H9 (cell line): ENCODE measurements around the gene CCDC157. TPM values are rescaled to one million over a fixed set of nuclear protein-coding genes. Genes with fewer than 3 reads are reported as not detected.

Source experiments
- DNase-seq: peaks from one replicate; pipeline ENCODE4 v3.0.0-alpha.2; 2017
- H2AFZ ChIP-seq: one replicate; pipeline ENCODE4 v1.6.1; 2013; ENCODE audit warnings: mild to moderate bottlenecking, low read length, control low read depth, moderate library complexity
- H2AK5ac ChIP-seq: 2 replicates; pipeline ENCODE4 v1.6.1; 2013; ENCODE audit warnings: low read length, control low read depth, mixed read lengths; ENCODE audit not compliant: insufficient read length
- H2BK120ac ChIP-seq: one replicate; pipeline ENCODE4 v1.6.1; 2013; ENCODE audit warnings: low read depth, mild to moderate bottlenecking, low read length, control low read depth, inconsistent platforms; ENCODE audit not compliant: poor library complexity, severe bottlenecking
- H2BK12ac ChIP-seq: 2 replicates; pipeline ENCODE4 v1.6.1; 2013; ENCODE audit warnings: low read length, control low read depth, mixed read lengths, low read depth; ENCODE audit not compliant: insufficient read length
- H2BK15ac ChIP-seq: 2 replicates; pipeline ENCODE4 v1.6.1; 2013; ENCODE audit warnings: low read depth, low read length, control low read depth
- H2BK20ac ChIP-seq: one replicate; pipeline ENCODE4 v1.6.1; 2013; ENCODE audit warnings: low read depth, mild to moderate bottlenecking, low read length, control low read depth, inconsistent platforms; ENCODE audit not compliant: poor library complexity, severe bottlenecking
- H2BK5ac ChIP-seq: 2 replicates; pipeline ENCODE4 v1.6.1; 2013; ENCODE audit warnings: low read length, control low read depth, mixed read lengths; ENCODE audit not compliant: insufficient read length
- H3K14ac ChIP-seq: 2 replicates; pipeline ENCODE4 v1.6.1; 2013; ENCODE audit warnings: low read length, control low read depth; ENCODE audit not compliant: insufficient read depth
- H3K18ac ChIP-seq: 2 replicates; pipeline ENCODE4 v1.6.1; 2013; ENCODE audit warnings: low read depth, mild to moderate bottlenecking, mixed read lengths, low read length, control low read depth; ENCODE audit not compliant: insufficient read length
- H3K23ac ChIP-seq: 2 replicates; pipeline ENCODE4 v1.6.1; 2013; ENCODE audit warnings: low read length, control low read depth, mixed read lengths, low read depth; ENCODE audit not compliant: insufficient read length
- H3K23me2 ChIP-seq: 2 replicates; pipeline ENCODE4 v1.6.1; 2013; ENCODE audit warnings: low read depth, mild to moderate bottlenecking, mixed read lengths, low read length, control low read depth; ENCODE audit not compliant: insufficient read length, poor library complexity, severe bottlenecking
- H3K27ac ChIP-seq: 2 replicates; pipeline ENCODE4 v1.5.1; 2013; ENCODE audit warnings: low read length, control low read depth, mixed read lengths, low read depth; ENCODE audit not compliant: insufficient read length
- H3K27me3 ChIP-seq: 2 replicates; pipeline ENCODE4 v1.6.1; 2013; ENCODE audit warnings: low read length, control low read depth, inconsistent platforms; ENCODE audit not compliant: insufficient read depth
- H3K4ac ChIP-seq: 2 replicates; pipeline ENCODE4 v1.6.1; 2013; ENCODE audit warnings: low read depth, mild to moderate bottlenecking, control low read depth, inconsistent platforms, low read length, moderate library complexity
- H3K4me1 ChIP-seq: 2 replicates; pipeline ENCODE4 v1.6.1; 2013; ENCODE audit warnings: low read length, control low read depth, inconsistent platforms; ENCODE audit not compliant: insufficient read depth
- H3K4me2 ChIP-seq: 2 replicates; pipeline ENCODE4 v1.6.1; 2013; ENCODE audit warnings: low read length, control low read depth, mixed read lengths; ENCODE audit not compliant: insufficient read length, insufficient read depth
- H3K56ac ChIP-seq: 2 replicates; pipeline ENCODE4 v1.6.1; 2013; ENCODE audit warnings: low read depth, mild to moderate bottlenecking, mixed read lengths, low read length, control low read depth; ENCODE audit not compliant: insufficient read length
- H3K79me1 ChIP-seq: 2 replicates; pipeline ENCODE4 v1.6.1; 2013; ENCODE audit warnings: low read depth, mild to moderate bottlenecking, moderate library complexity, low read length, control low read depth, inconsistent platforms; ENCODE audit not compliant: insufficient read depth, poor library complexity, severe bottlenecking
- H3K79me2 ChIP-seq: 2 replicates; pipeline ENCODE4 v1.6.1; 2013; ENCODE audit warnings: low read length, control low read depth, inconsistent platforms; ENCODE audit not compliant: insufficient read depth
- H3K9ac ChIP-seq: 2 replicates; pipeline ENCODE4 v1.6.1; 2013; ENCODE audit warnings: low read length, control low read depth, mixed read lengths; ENCODE audit not compliant: insufficient read length; ENCODE audit errors: extremely low read depth
- H3K9me3 ChIP-seq: one replicate; pipeline ENCODE4 v1.6.1; 2013; ENCODE audit warnings: low read depth, low read length, inconsistent platforms; ENCODE audit not compliant: control insufficient read depth
- H3T11ph ChIP-seq: one replicate; pipeline ENCODE4 v1.6.1; 2013; ENCODE audit warnings: mild to moderate bottlenecking, low read length, control low read depth, inconsistent platforms
- H4K20me1 ChIP-seq: one replicate; pipeline ENCODE4 v1.6.1; 2013; ENCODE audit not compliant: control insufficient read depth, insufficient read length, insufficient read depth
- H4K5ac ChIP-seq: 2 replicates; pipeline ENCODE4 v1.6.1; 2013; ENCODE audit warnings: low read depth, mild to moderate bottlenecking, mixed read lengths, low read length, control low read depth; ENCODE audit not compliant: insufficient read length
- H4K8ac ChIP-seq: replicated peaks from 2 replicates; pipeline ENCODE4 v1.6.1; 2013; ENCODE audit warnings: low read length, control low read depth, mixed read lengths, low read depth; ENCODE audit not compliant: insufficient read length
- H4K91ac ChIP-seq: 2 replicates; pipeline ENCODE4 v1.6.1; 2013; ENCODE audit warnings: low read depth, mild to moderate bottlenecking, moderate library complexity, mixed read lengths, low read length, control low read depth; ENCODE audit not compliant: insufficient read length
- H3K27ac Mint-ChIP-seq, 3 experiments: 2 replicates in 2 of 3; 3 replicates in 1 of 3; pipeline ENCODE4 v1.8.0; 2020 to 2021; ENCODE audit warnings: mixed read lengths in 3 of 3, mild to moderate bottlenecking in 1 of 3, moderate library complexity in 1 of 3
- H3K27me3 Mint-ChIP-seq: 2 replicates; pipeline ENCODE4 v1.8.0; 2021; ENCODE audit warnings: low read depth, mild to moderate bottlenecking, moderate library complexity, mixed read lengths
- H3K36me3 Mint-ChIP-seq, 3 experiments: 2 replicates in 2 of 3; 3 replicates in 1 of 3; pipeline ENCODE4 v1.8.0; 2020 to 2021; ENCODE audit warnings: low read depth in 3 of 3, mixed read lengths in 3 of 3; ENCODE audit not compliant: insufficient read depth in 1 of 3
- H3K4me1 Mint-ChIP-seq, 2 experiments: 2 replicates each; pipeline ENCODE4 v1.8.0; 2020; ENCODE audit warnings: mixed read lengths in 2 of 2
- H3K4me3 Mint-ChIP-seq, 2 experiments: 2 replicates in 1 of 2; 3 replicates in 1 of 2; pipeline ENCODE4 v1.8.0; 2020 to 2021; ENCODE audit warnings: mild to moderate bottlenecking in 2 of 2, mixed read lengths in 2 of 2, moderate library complexity in 1 of 2
- H3K9me3 Mint-ChIP-seq, 2 experiments: 2 replicates in 1 of 2; 3 replicates in 1 of 2; pipeline ENCODE4 v1.8.0; 2020; ENCODE audit warnings: mild to moderate bottlenecking in 2 of 2, mixed read lengths in 2 of 2, moderate library complexity in 1 of 2
- CTCF ChIP-seq: fragments of 200-600 bp; sonication (generic); conservative IDR thresholded peaks from 3 replicates; pipeline ENCODE4 v1.8.0; 2021; ENCODE audit warnings: antibody characterized with exemption, mild to moderate bottlenecking
- WGBS: extraction: QIAGEN DNeasy Blood & Tissue Kit; methylation state at CpG from one replicate; pipeline ENCODE4 v1.1.7; 2013; ENCODE audit warnings: missing lambda C conversion rate, low lambda C conversion rate, mixed read lengths; ENCODE audit not compliant: insufficient read length; ENCODE audit errors: extremely low coverage; 5-methylcytosine and 5-hydroxymethylcytosine counted together
- total RNA-seq: library from RNA; stranded (reverse); gene quantifications from 2 replicates; pipeline ENCODE4 v1.2.1, GENCODE V29; 2021

CCDC157 gene
- total RNA-seq, 1 experiment from 2014 or later: 4.3 TPM

- Histone ChIP-seq H2AFZ (no peak overlapping the region), H3K9me3 (no peaks in the 10 kb centered on the region), H3K4me1 (no peaks in the 10 kb centered on the region), H2BK12ac (no peak overlapping the region), H3K4ac (no peak overlapping the region), H3K79me1 (no peaks in the 10 kb centered on the region), H3K27ac (no peak overlapping the region), H3K4me2 (no peak overlapping the region), H3K79me2 (no peaks in the 10 kb centered on the region), H2AK5ac (no peak overlapping the region), H3T11ph (no peak overlapping the region), H4K91ac (no peak overlapping the region), H2BK5ac (no peak overlapping the region), H4K5ac (no peak overlapping the region), H3K18ac (no peak overlapping the region), H2BK15ac (no peak overlapping the region), H2BK20ac (no peak overlapping the region), H3K23ac (no peak overlapping the region), H3K56ac (no peak overlapping the region), H3K23me2 (peaks cover 3% of the 10 kb centered on the region), H3K27me3 (no peaks in the 10 kb centered on the region), H3K14ac (no peak overlapping the region), H4K8ac (no peak overlapping the region), H2BK120ac (no peak overlapping the region), H3K9ac (no peak overlapping the region), H4K20me1 (no peaks in the 10 kb centered on the region)
- no CpG with 5 or more reads among the region's 7 CpGs for WGBS
- Mint-ChIP-seq H3K4me1 (peaks cover 0 to 4% of the 10 kb centered on the region in 2 experiments; a peak in 3 of 4 replicates), H3K4me3 (no peak overlapping the region), H3K27ac (no peak overlapping the region; a peak in 1 of 7 replicates), H3K27me3 (no peaks in the 10 kb centered on the region), H3K36me3 (no peaks in the 10 kb centered on the region), H3K9me3 (no peaks in the 10 kb centered on the region)
- no peak for TF ChIP-seq CTCF
- DNase-seq: no peak
Measured at GRCh38 chr22:30318799-30319419, 37.9 kb upstream of the CCDC157 start.
